HepG2 (cell line): Measurements from ENCODE around the gene BICRAL. TPM values are rescaled to one million over a fixed set of nuclear protein-coding genes. Genes with fewer than 3 reads are reported as not detected.

Experiments
- ARNTL ChIP-seq: sonication (generic); formaldehyde crosslinking; IDR thresholded peaks from 2 replicates; pipeline ENCODE4 v1.4.0; 2020; ENCODE audit warnings: mild to moderate bottlenecking, missing genetic modification reagents
- FOXJ3 ChIP-seq: sonication (generic); formaldehyde crosslinking; IDR thresholded peaks from 2 replicates; pipeline ENCODE4 v1.4.0; 2020; ENCODE audit warnings: missing genetic modification reagents, mild to moderate bottlenecking, borderline replicate concordance
- FOXK2 ChIP-seq: fragments of 450-650 bp; IDR thresholded peaks from 2 replicates; pipeline ENCODE4 v1.6.1; 2016
- HDAC1 ChIP-seq: sonication (generic); formaldehyde crosslinking; IDR thresholded peaks from 2 replicates; pipeline ENCODE4 v1.5.1; 2020; ENCODE audit warnings: mild to moderate bottlenecking, missing genetic modification reagents
- HNF4A ChIP-seq: sonication (generic); formaldehyde crosslinking; IDR thresholded peaks from 2 replicates; pipeline ENCODE4 v1.4.0; 2020; ENCODE audit warnings: missing genetic modification reagents
- IRF2 ChIP-seq: IDR thresholded peaks from 2 replicates; pipeline ENCODE4 v1.6.1; 2018; ENCODE audit warnings: missing genetic modification reagents, missing compliant biosample characterization
- ISL2 ChIP-seq: sonication (generic); formaldehyde crosslinking; IDR thresholded peaks from 2 replicates; pipeline ENCODE4 v1.5.0; 2020; ENCODE audit warnings: missing genetic modification reagents
- NFKBIZ ChIP-seq: IDR thresholded peaks from 2 replicates; pipeline ENCODE4 v1.6.1; 2018; ENCODE audit warnings: missing genetic modification reagents, missing compliant biosample characterization
- SAFB2 ChIP-seq: sonication (generic); formaldehyde crosslinking; IDR thresholded peaks from 2 replicates; pipeline ENCODE4 v1.5.1; 2020; ENCODE audit warnings: missing genetic modification reagents, low read depth, mild to moderate bottlenecking, borderline replicate concordance
- SOX6 ChIP-seq, 2 experiments: fragments of 450-650 bp in 1 of 2; sonication (generic) in 1 of 2; formaldehyde crosslinking in 1 of 2; IDR thresholded peaks; 2 replicates each; pipeline versions ENCODE4 v1.4.0 to v1.6.1; 2017 to 2020; ENCODE audit warnings: antibody characterized with exemption in 1 of 2, mild to moderate bottlenecking in 1 of 2, missing genetic modification reagents in 1 of 2
- SP4 ChIP-seq: sonication (generic); formaldehyde crosslinking; IDR thresholded peaks from 2 replicates; pipeline ENCODE4 v1.8.1; 2023; ENCODE audit warnings: mild to moderate bottlenecking, missing genetic modification reagents
- SYNCRIP ChIP-seq: fragments of 200-400 bp; formaldehyde crosslinking; IDR thresholded peaks from 2 replicates; pipeline ENCODE4 v1.6.1; 2018; ENCODE audit warnings: mild to moderate bottlenecking, low read depth, low read length; ENCODE audit not compliant: insufficient read depth
- TBX3 ChIP-seq: fragments of 450-650 bp; IDR thresholded peaks from 2 replicates; pipeline ENCODE4 v1.6.1; 2017; ENCODE audit warnings: antibody characterized with exemption, mild to moderate bottlenecking, inconsistent platforms, borderline replicate concordance
- ZFP37 ChIP-seq: sonication (generic); formaldehyde crosslinking; IDR thresholded peaks from 2 replicates; pipeline ENCODE4 v1.4.0; 2020; ENCODE audit warnings: missing genetic modification reagents, borderline replicate concordance
- ZNF33B ChIP-seq: sonication (generic); formaldehyde crosslinking; IDR thresholded peaks from 2 replicates; pipeline ENCODE4 v1.5.1; 2020; ENCODE audit warnings: mild to moderate bottlenecking, missing genetic modification reagents
- ZNF558 ChIP-seq: sonication (generic); formaldehyde crosslinking; IDR thresholded peaks from 2 replicates; pipeline ENCODE4 v1.9.0; 2022; ENCODE audit warnings: mild to moderate bottlenecking, missing genetic modification reagents, borderline replicate concordance
- ZNF737 ChIP-seq: sonication (generic); formaldehyde crosslinking; IDR thresholded peaks from 2 replicates; pipeline ENCODE4 v1.5.0; 2020; ENCODE audit warnings: missing genetic modification reagents, mild to moderate bottlenecking, borderline replicate concordance
- ZNF768 ChIP-seq: sonication (generic); formaldehyde crosslinking; IDR thresholded peaks from 2 replicates; pipeline ENCODE4 v1.4.0; 2020; ENCODE audit warnings: missing genetic modification reagents
- ZNF773 ChIP-seq: sonication (generic); formaldehyde crosslinking; IDR thresholded peaks from 2 replicates; pipeline ENCODE4 v1.4.0; 2020; ENCODE audit warnings: missing genetic modification reagents, borderline replicate concordance
- ZSCAN25 ChIP-seq: sonication (generic); formaldehyde crosslinking; IDR thresholded peaks from 2 replicates; pipeline ENCODE4 v1.8.0; 2022; ENCODE audit warnings: mild to moderate bottlenecking, missing genetic modification reagents
- ZSCAN9 ChIP-seq: IDR thresholded peaks from 2 replicates; pipeline ENCODE4 v1.6.1; 2016; ENCODE audit warnings: borderline replicate concordance
- polyA plus RNA-seq, 8 experiments: library from polyadenylated mRNA; depleted of rRNA in 3 of 8; stranded (reverse) in 7 of 8; unstranded in 1 of 8; fragments of >200 nt; fragmentation: Illumina TruSeq in 4 of 8; extraction: Trizol in 4 of 8; gene quantifications; 2 replicates each; pipeline versions ENCODE4 v1.2.1 to v1.2.3, GENCODE V29; 2011 to 2016; ENCODE audit warnings: low read depth in 4 of 8, missing spikeins in 1 of 8, mixed read lengths in 1 of 8; ENCODE audit not compliant: insufficient read depth in 1 of 8
- total RNA-seq, 5 experiments: library from RNA; depleted of rRNA; stranded (reverse); fragments of >200 nt; fragmentation: Illumina TruSeq; extraction: Trizol; gene quantifications; 2 replicates each; pipeline ENCODE4 v1.2.3, GENCODE V29; 2016; ENCODE audit warnings: low read depth in 1 of 5
- TF ChIP-seq, protein P1 (sequence below): sonication (generic); formaldehyde crosslinking; IDR thresholded peaks from 2 replicates; pipeline ENCODE4 v1.5.0; 2020; ENCODE audit warnings: missing genetic modification reagents
- TF ChIP-seq, protein P2 (sequence below), 2 experiments: fragments of 450-650 bp in 1 of 2; sonication (generic) in 1 of 2; formaldehyde crosslinking; IDR thresholded peaks; 2 replicates each; pipeline versions ENCODE4 v1.5.0 to v1.8.0; 2020 to 2022; ENCODE audit warnings: mild to moderate bottlenecking in 1 of 2, missing genetic modification reagents in 1 of 2

Gene BICRAL
- total and polyA plus RNA-seq, 2 of the 13 experiments (the other 11 are each of a cell fraction or from before 2014, with no cell fraction given) = 5.0 to 13.5 TPM

DNA sequence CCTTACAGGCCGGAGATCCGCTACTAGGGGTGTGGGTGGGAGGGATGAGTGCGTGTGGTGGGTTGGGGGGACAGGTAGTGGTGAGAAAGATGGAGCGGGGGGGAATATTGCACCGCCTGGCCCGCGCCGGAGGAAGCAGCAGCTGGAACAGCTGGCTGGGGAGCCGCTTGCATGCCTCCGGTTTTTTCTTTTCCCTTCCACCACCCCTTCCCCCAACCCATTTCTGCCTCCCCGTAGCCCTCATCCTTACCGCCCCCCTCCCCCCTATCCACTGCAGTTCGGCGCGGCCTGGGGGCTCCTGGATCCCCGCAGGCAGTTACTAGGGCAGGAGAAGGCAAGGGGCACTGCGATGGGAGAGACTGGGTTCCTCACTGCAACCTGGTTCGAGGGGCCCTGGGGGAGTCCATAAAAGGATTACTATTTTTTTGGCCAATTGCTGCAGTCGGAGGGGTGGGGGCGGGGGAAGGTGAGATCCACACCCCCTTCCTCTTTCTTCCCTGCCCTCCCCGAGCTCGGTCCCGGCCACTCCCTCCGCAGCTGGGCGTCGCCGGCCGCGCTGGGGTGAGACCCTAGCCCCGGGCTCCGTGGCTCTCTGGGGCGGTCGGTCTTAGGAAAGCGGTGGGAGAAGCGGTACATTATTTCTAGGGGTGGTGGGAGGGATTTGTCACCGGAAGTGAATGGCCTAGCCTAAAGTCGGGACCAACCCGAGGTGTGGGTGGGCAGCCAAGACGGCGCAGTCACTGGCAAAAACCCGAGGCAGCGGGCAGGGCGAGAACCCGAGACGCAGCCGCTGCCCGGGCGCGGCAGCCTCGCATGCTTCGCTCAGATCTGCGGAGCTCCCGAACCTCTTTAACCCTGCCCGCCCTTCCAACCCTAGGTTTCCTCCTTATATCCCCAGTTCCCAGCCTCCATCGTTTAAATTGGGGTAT lies 35.1 kb upstream of the BICRAL start (continued):
- TF ChIP-seq HNF4A (CRISPR knock-in tag) = no peak
- TF ChIP-seq NFKBIZ (CRISPR knock-in tag) = no peak
- peak; percentile 57 for TF ChIP-seq SP4 (CRISPR knock-in tag)
- TF ChIP-seq SYNCRIP = no peak
- peak; percentile 92 for TF ChIP-seq ZSCAN9 (CRISPR knock-in tag)
- TF ChIP-seq ZNF768 (CRISPR knock-in tag) = no peak
- peak; percentile 58; the same call in 1 of the 2 replicates for TF ChIP-seq ZNF558 (CRISPR knock-in tag)
- TF ChIP-seq ZFP37 (CRISPR knock-in tag) = peak; percentile 36; the same call in 1 of the 2 replicates
- TF ChIP-seq HDAC1 = peak; percentile 77
- TF ChIP-seq ZNF737 = no peak
- TF ChIP-seq ZNF773 (CRISPR knock-in tag) = 0 out of 2 replicates have a peak, but pooled peaks have one; percentile 33
- TF ChIP-seq TBX3 = no peak
- TF ChIP-seq, protein P1, sequence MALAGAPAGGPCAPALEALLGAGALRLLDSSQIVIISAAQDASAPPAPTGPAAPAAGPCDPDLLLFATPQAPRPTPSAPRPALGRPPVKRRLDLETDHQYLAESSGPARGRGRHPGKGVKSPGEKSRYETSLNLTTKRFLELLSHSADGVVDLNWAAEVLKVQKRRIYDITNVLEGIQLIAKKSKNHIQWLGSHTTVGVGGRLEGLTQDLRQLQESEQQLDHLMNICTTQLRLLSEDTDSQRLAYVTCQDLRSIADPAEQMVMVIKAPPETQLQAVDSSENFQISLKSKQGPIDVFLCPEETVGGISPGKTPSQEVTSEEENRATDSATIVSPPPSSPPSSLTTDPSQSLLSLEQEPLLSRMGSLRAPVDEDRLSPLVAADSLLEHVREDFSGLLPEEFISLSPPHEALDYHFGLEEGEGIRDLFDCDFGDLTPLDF = no peak; the same call in 1 of the 2 replicates
- peak; percentile 81 for TF ChIP-seq IRF2 (CRISPR knock-in tag)
- TF ChIP-seq ARNTL = peak; percentile 66; the same call in 1 of the 2 replicates
- no peak for TF ChIP-seq FOXK2
- peak; percentile 34; the same call in 1 of the 2 replicates for TF ChIP-seq SAFB2 (CRISPR knock-in tag)
- TF ChIP-seq ZNF33B (CRISPR knock-in tag) = peak; percentile 57; the same call in 1 of the 2 replicates
- no peak for TF ChIP-seq FOXJ3 (CRISPR knock-in tag)
- TF ChIP-seq ISL2 = peak; percentile 41; the same call in 1 of the 2 replicates
- TF ChIP-seq, protein P2, sequence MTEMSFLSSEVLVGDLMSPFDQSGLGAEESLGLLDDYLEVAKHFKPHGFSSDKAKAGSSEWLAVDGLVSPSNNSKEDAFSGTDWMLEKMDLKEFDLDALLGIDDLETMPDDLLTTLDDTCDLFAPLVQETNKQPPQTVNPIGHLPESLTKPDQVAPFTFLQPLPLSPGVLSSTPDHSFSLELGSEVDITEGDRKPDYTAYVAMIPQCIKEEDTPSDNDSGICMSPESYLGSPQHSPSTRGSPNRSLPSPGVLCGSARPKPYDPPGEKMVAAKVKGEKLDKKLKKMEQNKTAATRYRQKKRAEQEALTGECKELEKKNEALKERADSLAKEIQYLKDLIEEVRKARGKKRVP (CRISPR knock-in tag; IDR thresholded peaks at IDR 0.05) = 0 out of 4 replicates have a peak, but pooled peaks of 1 of the 2 experiments have one; percentile 38
- no peak for TF ChIP-seq SOX6 (IDR thresholded peaks at IDR 0.05)
- TF ChIP-seq SOX6 (CRISPR knock-in tag; IDR thresholded peaks at IDR 0.05) = peak; percentile 72
- TF ChIP-seq ZSCAN25 (CRISPR knock-in tag) = no peak; the same call in 1 of the 2 replicates
